Measurements from ENCODE around the gene CDS1. TPM values are rescaled to one million over a fixed set of nuclear protein-coding genes. Genes with fewer than 3 reads are reported as not detected.

The CDS1 gene
- total and polyA plus RNA-seq, 2 of the 8 experiments (the other 6 are each of a cell fraction or from before 2014, with no cell fraction given), result 8.7 to 13.9 TPM

GRCh38 chr4:84691800-84692199 lies 108.9 kb downstream of the CDS1 start (continued):
- no peak for TF ChIP-seq GTF2F1 (IDR thresholded peaks at IDR 0.05; ENCODE audit: borderline replicate concordance, low read depth, low read length)
- no peak for TF ChIP-seq SIN3A (conservative IDR thresholded peaks at IDR 0.05 in 1 of 2, IDR thresholded peaks at IDR 0.05 in 1 of 2; ENCODE audit: low read depth in 1 of 2, low read length in 2 of 2)

All from H1 (cell line).